SU-DHL-6 (cell line): Measurements from ENCODE around the gene IZUMO2.

Experiments used
- H2AFZ ChIP-seq: fragments of 200-600 bp; sonication (generic); 2 replicates; pipeline ENCODE4 v1.6.1; 2014; ENCODE audit warnings: low read depth, mild to moderate bottlenecking, moderate library complexity, mixed read lengths, antibody characterized with exemption, low read length; ENCODE audit not compliant: severe bottlenecking
- H3F3A ChIP-seq: fragments of 200-600 bp; shearing (Covaris generic); 2 replicates; pipeline ENCODE4 v1.6.0; 2016; ENCODE audit warnings: antibody characterized with exemption, mild to moderate bottlenecking; ENCODE audit not compliant: insufficient read depth
- H3K27ac ChIP-seq: fragments of 200-600 bp; sonication (generic); 2 replicates; pipeline ENCODE4 v1.5.1; 2016; ENCODE audit warnings: low read depth, mild to moderate bottlenecking, low read length, moderate library complexity, mixed read lengths
- H3K27me3 ChIP-seq: fragments of 200-600 bp; sonication (generic), shearing (Covaris generic); 2 replicates; pipeline ENCODE4 v1.6.0; 2014; ENCODE audit warnings: mild to moderate bottlenecking, low read length
- H3K36me3 ChIP-seq: fragments of 200-600 bp; sonication (generic); 2 replicates; pipeline ENCODE4 v1.6.1; 2014; ENCODE audit warnings: mild to moderate bottlenecking, low read length, mixed read lengths
- H3K4me2 ChIP-seq: fragments of 300-600, 200-600 bp; shearing (Covaris generic), sonication (generic); 2 replicates; pipeline ENCODE4 v1.6.0; 2014; ENCODE audit warnings: low read length, low read depth, mild to moderate bottlenecking; ENCODE audit not compliant: poor library complexity, severe bottlenecking
- H3K4me3 ChIP-seq: fragments of 200-600 bp; sonication (generic); 2 replicates; pipeline ENCODE4 v1.5.1; 2014; ENCODE audit warnings: antibody characterized with exemption, low read length, mild to moderate bottlenecking, mixed read lengths; ENCODE audit not compliant: insufficient read depth, poor library complexity, severe bottlenecking
- H3K79me2 ChIP-seq: fragments of 200-600 bp; sonication (generic); 2 replicates; pipeline ENCODE4 v1.6.1; 2014; ENCODE audit warnings: mild to moderate bottlenecking, low read length, moderate library complexity; ENCODE audit not compliant: insufficient read depth
- H3K9ac ChIP-seq: fragments of 200-600 bp; sonication (generic); 2 replicates; pipeline ENCODE4 v1.7.0; 2014; ENCODE audit warnings: mild to moderate bottlenecking, low read length
- H3K9me2 ChIP-seq: fragments of 200-600 bp; sonication (generic); replicated peaks from 2 replicates; pipeline ENCODE4 v1.6.1; 2014; ENCODE audit warnings: low read length; ENCODE audit not compliant: insufficient read depth
- H3K9me3 ChIP-seq: fragments of 200-600 bp; sonication (generic); 2 replicates; pipeline ENCODE4 v1.6.1; 2014; ENCODE audit warnings: low read length, mixed read lengths; ENCODE audit not compliant: insufficient read depth
- H4K20me1 ChIP-seq: fragments of 200-600 bp; sonication (generic); 2 replicates; pipeline ENCODE4 v1.6.1; 2014; ENCODE audit warnings: low read depth, mild to moderate bottlenecking, antibody characterized with exemption, low read length, moderate library complexity, mixed read lengths
- CTCF ChIP-seq: fragments of 200-600 bp; sonication (generic); IDR thresholded peaks from one replicate; pipeline ENCODE4 v1.5.1; 2017; ENCODE audit warnings: antibody characterized with exemption, mild to moderate bottlenecking, low read length, moderate library complexity; ENCODE audit not compliant: insufficient read depth, poor library complexity, severe bottlenecking
- EZH2phosphoT487 ChIP-seq: fragments of 200-600 bp; sonication (generic), shearing (Covaris generic); conservative IDR thresholded peaks from 2 replicates; pipeline ENCODE4 v1.6.1; 2018; ENCODE audit warnings: mild to moderate bottlenecking, antibody characterized with exemption, low read length, moderate library complexity, mixed read lengths

The IZUMO2 gene

GRCh38 chr19:50184196-50184595, 21.1 kb upstream of the IZUMO2 start:
- no peak for TF ChIP-seq EZH2phosphoT487
- no peak for TF ChIP-seq CTCF
- H2AFZ ChIP-seq = no peak overlapping the region
- no peaks in the 10 kb centered on the region for H3K27me3 ChIP-seq
- no peaks in the 10 kb centered on the region for H3K9me2 ChIP-seq
- H3K36me3 ChIP-seq = no peaks in the 10 kb centered on the region
- no peak overlapping the region for H3K27ac ChIP-seq
- no peak overlapping the region for H3K4me2 ChIP-seq
- H3K4me3 ChIP-seq = no peak overlapping the region
- no peak overlapping the region for H3K9ac ChIP-seq
- no peaks in the 10 kb centered on the region for H4K20me1 ChIP-seq
- H3F3A ChIP-seq = no peaks in the 10 kb centered on the region
- H3K9me3 ChIP-seq = no peaks in the 10 kb centered on the region
- no peaks in the 10 kb centered on the region for H3K79me2 ChIP-seq

- H3K79me2 ChIP-seq = no peaks in the 10 kb centered on the region
- H3K27me3 ChIP-seq = no peaks in the 10 kb centered on the region
- no peak overlapping the region for H2AFZ ChIP-seq
- H3K9me2 ChIP-seq = no peaks in the 10 kb centered on the region
- H3K9ac ChIP-seq = no peak overlapping the region
- no peaks in the 10 kb centered on the region for H4K20me1 ChIP-seq
- no peaks in the 10 kb centered on the region for H3F3A ChIP-seq
- H3K9me3 ChIP-seq = no peaks in the 10 kb centered on the region
- no peak overlapping the region for H3K4me3 ChIP-seq
- no peak for TF ChIP-seq CTCF
- TF ChIP-seq EZH2phosphoT487 = no peak
- H3K36me3 ChIP-seq = no peaks in the 10 kb centered on the region
- H3K4me2 ChIP-seq = no peak overlapping the region
- H3K27ac ChIP-seq = no peak overlapping the region
Observed at GRCh38 chr19:50181121-50181520, 18.0 kb upstream of the IZUMO2 start.

GRCh38 chr19:50178859-50179537, 15.9 kb upstream of the IZUMO2 start:
- H3K79me2 ChIP-seq = no peaks in the 10 kb centered on the region
- no peak overlapping the region for H3K4me2 ChIP-seq
- no peaks in the 10 kb centered on the region for H3K9me2 ChIP-seq
- H3F3A ChIP-seq = no peaks in the 10 kb centered on the region
- H3K9ac ChIP-seq = no peak overlapping the region
- no peak overlapping the region for H3K4me3 ChIP-seq
- H2AFZ ChIP-seq = no peak overlapping the region
- H3K36me3 ChIP-seq = no peaks in the 10 kb centered on the region
- no peaks in the 10 kb centered on the region for H3K9me3 ChIP-seq
- no peaks in the 10 kb centered on the region for H4K20me1 ChIP-seq
- H3K27me3 ChIP-seq = no peaks in the 10 kb centered on the region
- no peak overlapping the region for H3K27ac ChIP-seq
- TF ChIP-seq EZH2phosphoT487 (no peak), CTCF (no peak)
